Liver (tissue), 9 donors: ENCODE measurements around the gene ARNT2. TPM values are rescaled to one million over a fixed set of nuclear protein-coding genes. Genes with fewer than 3 reads are reported as not detected.

ENCODE experiments used
- DNase-seq: peaks from one replicate; pipeline ENCODE4 v3.0.0-alpha.2; 2017; ENCODE audit warnings: low spot score
- H3K27ac ChIP-seq, 2 donors: one replicate each; pipeline ENCODE4 v1.7.0; 2013; ENCODE audit warnings: inconsistent platforms in 2 of 2, low read length in 2 of 2, control low read depth in 1 of 2, low read depth in 1 of 2, mild to moderate bottlenecking in 1 of 2
- H3K27me3 ChIP-seq, 4 donors: one replicate each; pipeline versions ENCODE4 v1.6.1 to v1.7.0; 2013; ENCODE audit warnings: low read length in 3 of 4, inconsistent platforms in 1 of 4, mild to moderate bottlenecking in 1 of 4, moderate library complexity in 1 of 4; ENCODE audit not compliant: control insufficient read depth in 4 of 4, insufficient read depth in 4 of 4
- H3K36me3 ChIP-seq, 4 donors: one replicate each; pipeline versions ENCODE4 v1.6.1 to v1.7.0; 2013; ENCODE audit warnings: low read length in 3 of 4, mild to moderate bottlenecking in 3 of 4, low read depth in 1 of 4, moderate library complexity in 1 of 4; ENCODE audit not compliant: control insufficient read depth in 4 of 4, insufficient read depth in 3 of 4
- H3K4me1 ChIP-seq, 4 donors: one replicate each; pipeline versions ENCODE4 v1.6.1 to v1.7.0; 2013; ENCODE audit warnings: low read length in 3 of 4, mild to moderate bottlenecking in 3 of 4, moderate library complexity in 1 of 4; ENCODE audit not compliant: control insufficient read depth in 4 of 4, insufficient read depth in 4 of 4
- H3K4me3 ChIP-seq, 3 donors: one replicate each; pipeline versions ENCODE4 v1.6.1 to v1.7.0; 2013; ENCODE audit warnings: low read length in 3 of 3, control low read depth in 1 of 3, low read depth in 1 of 3, mild to moderate bottlenecking in 1 of 3
- H3K9ac ChIP-seq, 2 donors: one replicate each; pipeline ENCODE4 v1.7.0; 2013; ENCODE audit warnings: low read length in 2 of 2, mild to moderate bottlenecking in 2 of 2, moderate library complexity in 2 of 2, control low read depth in 1 of 2, low read depth in 1 of 2
- H3K9me3 ChIP-seq, 4 donors: one replicate each; pipeline versions ENCODE4 v1.6.1 to v1.7.0; 2013; ENCODE audit warnings: low read length in 3 of 4; ENCODE audit not compliant: control insufficient read depth in 4 of 4
- ATF3 ChIP-seq: IDR thresholded peaks from 2 replicates; pipeline ENCODE4 v1.6.1; 2016; ENCODE audit warnings: antibody characterized with exemption
- CTCF ChIP-seq: fragments of 150-350 bp; IDR thresholded peaks from 2 replicates; pipeline ENCODE4 v1.5.1; 2017; ENCODE audit warnings: improper control_type of control experiment, low read depth, low read length; ENCODE audit not compliant: missing input control
- EGR1 ChIP-seq, 2 donors: IDR thresholded peaks; 2 replicates each; pipeline ENCODE4 v1.6.1; 2016 to 2018; ENCODE audit warnings: antibody characterized with exemption in 2 of 2, low read depth in 2 of 2
- FOXA1 ChIP-seq: IDR thresholded peaks from 2 replicates; pipeline ENCODE4 v1.6.1; 2016; ENCODE audit warnings: antibody characterized with exemption
- FOXA2 ChIP-seq: IDR thresholded peaks from 2 replicates; pipeline ENCODE4 v1.6.1; 2016; ENCODE audit warnings: antibody characterized with exemption
- HNF4A ChIP-seq, 2 donors: conservative IDR thresholded peaks; 2 replicates each; pipeline ENCODE4 v1.6.1; 2016; ENCODE audit warnings: antibody characterized with exemption in 2 of 2, mild to moderate bottlenecking in 2 of 2
- HNF4G ChIP-seq: IDR thresholded peaks from 2 replicates; pipeline ENCODE4 v1.6.1; 2016; ENCODE audit warnings: antibody characterized with exemption
- JUND ChIP-seq, 2 donors: IDR thresholded peaks; 2 replicates each; pipeline ENCODE4 v1.6.1; 2016; ENCODE audit warnings: antibody characterized with exemption in 2 of 2
- MAX ChIP-seq: IDR thresholded peaks from 2 replicates; pipeline ENCODE4 v1.6.1; 2016; ENCODE audit warnings: antibody characterized with exemption
- NR2F2 ChIP-seq: IDR thresholded peaks from 2 replicates; pipeline ENCODE4 v1.6.1; 2016; ENCODE audit warnings: antibody characterized with exemption
- REST ChIP-seq: IDR thresholded peaks from 2 replicates; pipeline ENCODE4 v1.6.1; 2016; ENCODE audit warnings: antibody characterized with exemption, mild to moderate bottlenecking
- RXRA ChIP-seq, 2 donors: IDR thresholded peaks; 2 replicates each; pipeline ENCODE4 v1.6.1; 2017 to 2018; ENCODE audit warnings: antibody characterized with exemption in 2 of 2, mild to moderate bottlenecking in 1 of 2
- TAF1 ChIP-seq: conservative IDR thresholded peaks from 2 replicates; pipeline ENCODE4 v1.6.1; 2016; ENCODE audit warnings: antibody characterized with exemption, mild to moderate bottlenecking
- YY1 ChIP-seq: IDR thresholded peaks from 2 replicates; pipeline ENCODE4 v1.6.1; 2016; ENCODE audit warnings: antibody characterized with exemption, mild to moderate bottlenecking
- ZBTB33 ChIP-seq: IDR thresholded peaks from 2 replicates; pipeline ENCODE4 v1.6.1; 2016; ENCODE audit warnings: antibody characterized with exemption
- WGBS: extraction: QIAGEN DNeasy Blood & Tissue Kit; methylation state at CpG from one replicate; pipeline ENCODE4 v1.1.7; 2013; 5-methylcytosine and 5-hydroxymethylcytosine counted together
- polyA plus RNA-seq, 2 donors: library from polyadenylated mRNA; stranded (reverse) in 1 of 2; unstranded in 1 of 2; fragments of 200-250 nt in 1 of 2; fragments of >200 nt in 1 of 2; fragmentation: Nextera tagmentation in 1 of 2; extraction: Ambion mirVana in 1 of 2; gene quantifications; one replicate each; pipeline versions ENCODE4 v1.2.1 to v1.2.3, GENCODE V29; 2013 to 2015
- total RNA-seq, 2 donors: library from RNA; depleted of rRNA; stranded (reverse); fragments of >200 nt; gene quantifications; one replicate each; pipeline ENCODE4 v1.2.3, GENCODE V29; 2014
- donor health status: healthy.
- donor health status: healthy.
- donor health status: healthy.
- donor health status: healthy.
- donor health status: healthy.

Gene ARNT2
- total and polyA plus RNA-seq, 4 donors = 0.17 to 0.92 (median 0.54) TPM

DNA sequence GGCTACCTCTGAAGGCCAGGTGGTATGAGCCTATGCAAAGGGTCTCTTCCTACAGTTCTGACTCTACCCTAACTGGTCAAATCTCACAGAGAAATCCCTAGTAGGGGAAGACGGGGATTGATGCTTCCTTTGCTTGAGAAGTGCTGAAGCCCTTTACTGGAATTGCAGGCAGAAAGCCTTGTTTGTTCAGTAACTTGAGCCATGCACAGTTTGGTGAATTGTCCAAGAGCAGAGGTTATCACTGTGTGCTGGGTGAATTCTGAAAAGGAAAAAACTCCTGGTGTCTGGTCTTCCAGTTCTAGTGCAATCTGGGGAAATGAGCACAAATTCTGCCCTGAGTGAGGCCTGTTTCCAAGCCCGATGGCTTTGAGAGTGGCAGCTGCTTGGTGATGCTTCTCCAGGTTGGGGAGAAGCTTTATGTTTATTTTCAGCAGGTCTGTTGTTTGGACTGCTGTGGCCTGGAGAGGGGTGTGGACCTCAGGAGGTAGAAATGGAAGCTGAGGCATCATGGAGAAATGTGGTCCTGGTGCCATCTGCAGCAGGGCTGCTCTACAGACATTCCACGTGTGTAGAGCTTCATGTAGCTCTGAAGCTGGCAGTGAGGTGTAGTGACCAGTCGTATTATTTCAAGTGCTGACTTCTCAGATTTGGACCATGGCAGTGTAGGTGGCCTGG is 60.9 kb downstream of the ARNT2 start:
- Histone ChIP-seq H3K9ac (no peak overlapping the region), H3K27ac (no peak overlapping the region), H3K36me3 (no peaks in the 10 kb centered on the region), H3K9me3 (no peaks in the 10 kb centered on the region), H3K4me1 (no peaks in the 10 kb centered on the region), H3K27me3 (no peaks in the 10 kb centered on the region), H3K4me3 (no peak overlapping the region)
- WGBS = 71% methylated on average over 4 of the region's 4 CpGs
- TF ChIP-seq EGR1 (IDR thresholded peaks at IDR 0.05; ENCODE audit: low read depth in 2 of 2) = no peak
- TF ChIP-seq NR2F2 = peak; percentile 25
- no peak for DNase-seq

GRCh38 chr15:80465626-80466005 is 61.4 kb downstream of the ARNT2 start:
- 81% methylated on average over 5 of the region's 5 CpGs for WGBS
- Histone ChIP-seq H3K27ac (no peak overlapping the region), H3K4me3 (no peak overlapping the region)

DNA sequence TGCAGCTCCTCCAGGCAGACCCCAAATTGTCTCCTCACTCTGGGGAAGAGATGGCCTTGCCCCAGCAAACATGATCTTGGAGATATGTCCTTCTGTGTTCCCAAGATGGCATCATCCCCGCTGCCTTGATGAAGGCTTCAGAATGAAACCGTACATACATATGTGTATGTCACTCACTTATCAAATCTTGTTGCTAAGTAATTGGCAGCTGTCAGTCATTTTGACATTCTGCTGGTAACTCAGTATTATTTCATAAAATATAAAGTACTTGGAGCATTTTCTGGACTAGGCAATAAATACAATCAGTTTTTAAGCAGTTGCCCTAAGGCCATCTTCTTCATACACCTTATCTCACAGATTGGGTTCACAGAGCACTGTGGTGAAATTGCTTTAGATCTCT is 62.4 kb downstream of the ARNT2 start:
- H3K9me3 ChIP-seq = no peaks in the 10 kb centered on the region
- 98% methylated on average over 2 of the region's 2 CpGs for WGBS
- no peak for TF ChIP-seq RXRA (IDR thresholded peaks at IDR 0.05)
- TF ChIP-seq FOXA2 = no peak
- TF ChIP-seq HNF4G = no peak
- no peaks in the 10 kb centered on the region for H3K36me3 ChIP-seq
- no peak overlapping the region for H3K9ac ChIP-seq
- no peak for DNase-seq
- no peaks in the 10 kb centered on the region for H3K27me3 ChIP-seq
- no peak overlapping the region for H3K4me3 ChIP-seq
- H3K4me1 ChIP-seq = no peaks in the 10 kb centered on the region
- H3K27ac ChIP-seq = no peak overlapping the region

More at GRCh38 chr15:80465626-80466005, 61.4 kb downstream of the ARNT2 start:
- Histone ChIP-seq H3K9ac (no peak overlapping the region), H3K36me3 (no peaks in the 10 kb centered on the region), H3K9me3 (no peaks in the 10 kb centered on the region), H3K27me3 (no peaks in the 10 kb centered on the region), H3K4me1 (no peaks in the 10 kb centered on the region)
- no peak for DNase-seq
- no peak for TF ChIP-seq CTCF

GRCh38 chr15:80467311-80467714 is 63.1 kb downstream of the ARNT2 start:
- Histone ChIP-seq H3K27me3 (no peaks in the 10 kb centered on the region), H3K4me1 (no peaks in the 10 kb centered on the region), H3K9ac (no peak overlapping the region), H3K36me3 (no peaks in the 10 kb centered on the region), H3K4me3 (no peak overlapping the region), H3K27ac (no peak overlapping the region), H3K9me3 (no peaks in the 10 kb centered on the region)
- WGBS = 77% methylated on average over 16 of the region's 16 CpGs
- no peak for DNase-seq
- TF ChIP-seq MAX (no peak), REST (no peak), FOXA1 (no peak), HNF4A (conservative IDR thresholded peaks at IDR 0.05) (no peak), ATF3 (no peak), ZBTB33 (no peak), YY1 (no peak), TAF1 (no peak), EGR1 (IDR thresholded peaks at IDR 0.05; ENCODE audit: low read depth in 2 of 2) (no peak), FOXA2 (no peak), JUND (IDR thresholded peaks at IDR 0.05) (no peak), RXRA (IDR thresholded peaks at IDR 0.05) (no peak)
